ENCODE results near the gene KIFC1.
"Not testable (repeated sequence)": the region's sequence is repeated elsewhere in the genome, so short reads cannot be mapped to it uniquely, and the experiment has no call there.

The KIFC1 gene

GRCh38 chr6:33377171-33377570, 14.5 kb upstream of the KIFC1 start:
- DNase-seq, result no peak

GRCh38 chr6:33379184-33379583, 12.4 kb upstream of the KIFC1 start:
- not testable (repeated sequence) for DNase-seq

GRCh38 chr6:33380272-33380981, 11.2 kb upstream of the KIFC1 start:
- DNase-seq, result no peak

GRCh38 chr6:33383427-33384185, 8.0 kb upstream of the KIFC1 start:
- no peak for DNase-seq

GRCh38 chr6:33384581-33385020, 7.0 kb upstream of the KIFC1 start:
- DNase-seq, result no peak

GRCh38 chr6:33390173-33390572, 1.4 kb upstream of the KIFC1 start:
- DNase-seq, result no peak

- DNase-seq, result no peak
Measured at GRCh38 chr6:33390767-33391277, 801 bp upstream of the KIFC1 start.

GRCh38 chr6:33391922-33392594, 435 bp downstream of the KIFC1 start:
- DNase-seq, result no peak

- no peak for DNase-seq
Measured at GRCh38 chr6:33392595-33392948, 949 bp downstream of the KIFC1 start.

- no peak for DNase-seq
Measured at GRCh38 chr6:33392979-33393378, 1.4 kb downstream of the KIFC1 start.

GRCh38 chr6:33397541-33397940, 5.9 kb downstream of the KIFC1 start:
- DNase-seq, result no peak

GRCh38 chr6:33398601-33399000, 7.0 kb downstream of the KIFC1 start:
- DNase-seq, result not testable (repeated sequence)

GRCh38 chr6:33399881-33400280, 8.3 kb downstream of the KIFC1 start:
- DNase-seq, result not testable (repeated sequence)

GRCh38 chr6:33404884-33405283, 13.3 kb downstream of the KIFC1 start:
- DNase-seq, result no peak

GRCh38 chr6:33405386-33405940, 13.8 kb downstream of the KIFC1 start:
- DNase-seq, result no peak

GRCh38 chr6:33406126-33406525, 14.5 kb downstream of the KIFC1 start:
- DNase-seq, result no peak

GRCh38 chr6:33407132-33407718, 15.6 kb downstream of the KIFC1 start:
- no peak for DNase-seq

GRCh38 chr6:33410050-33410710, 18.6 kb downstream of the KIFC1 start:
- peak; percentile 98 for DNase-seq

- DNase-seq, result no peak
Measured at GRCh38 chr6:33410711-33411631, 19.3 kb downstream of the KIFC1 start, which contains the start of gene PHF1. Gene PHF1, plus strand, starts transcription at chr6:33411014. Its CDS starts 1,250 bp downstream, at chr6:33412264.

GRCh38 chr6:33411632-33412005, 20.0 kb downstream of the KIFC1 start:
- DNase-seq, result no peak

Measured in activated CD4-positive, CD25-positive, alpha-beta regulatory T cell treated with anti-CD3 and anti-CD28 coated beads, Interleukin-2, amount 50 U/mL, for 72 hours (primary cell).